ENCODE measurements around the gene RBPJL. TPM values are rescaled to one million over a fixed set of nuclear protein-coding genes. Genes with fewer than 3 reads are reported as not detected.

Gene RBPJL
- total RNA-seq, 1 donor from 2014 or later: not detected

DNA sequence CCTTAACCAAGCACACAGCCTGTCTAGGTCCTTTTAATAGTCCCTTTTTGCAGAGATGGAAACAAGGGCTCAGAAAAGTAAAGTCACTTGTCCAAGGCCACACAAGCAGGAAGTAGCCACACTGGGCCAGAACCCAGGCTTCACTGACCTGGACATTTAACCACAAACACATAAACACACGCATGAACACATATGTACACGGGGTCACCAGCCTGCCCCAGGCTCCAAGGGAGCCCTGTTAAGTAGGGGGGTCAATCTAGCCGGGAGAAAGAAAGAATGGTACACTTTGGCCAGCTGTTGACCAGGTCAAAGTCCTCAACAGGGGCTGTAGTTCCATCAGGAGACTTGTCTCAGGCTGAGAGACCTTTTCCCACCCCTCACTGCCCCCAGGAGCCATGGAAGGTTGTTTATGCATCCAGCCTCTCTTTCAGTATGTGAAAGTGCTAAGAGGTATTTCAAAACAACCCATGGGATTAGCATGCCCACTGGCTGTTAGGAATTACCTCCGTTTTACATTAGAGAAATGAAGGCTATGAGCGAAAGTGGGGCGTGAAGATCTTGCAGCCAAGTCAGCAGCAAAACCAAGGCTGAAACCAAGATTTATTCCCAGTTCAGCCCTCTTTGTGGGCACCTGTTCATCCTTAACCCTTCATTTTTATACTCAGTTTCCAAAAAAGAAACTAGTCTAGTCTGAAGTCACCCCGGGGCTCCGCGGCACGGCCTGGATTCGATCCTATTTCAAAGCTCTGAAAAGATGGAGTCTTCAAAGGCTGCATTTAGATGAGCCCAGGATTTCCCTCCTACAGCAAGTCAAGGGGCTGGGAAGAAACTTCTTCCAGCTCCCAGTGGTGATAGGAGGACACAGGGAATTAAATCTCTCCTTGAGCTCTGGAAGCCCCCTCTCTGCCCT is 31.7 kb downstream of the RBPJL start:
- Mint-ChIP-seq H3K36me3 (ENCODE audit: low read depth) (no peaks in the 10 kb centered on the region), H3K27me3 (peaks cover 8% of the 10 kb centered on the region), H3K27ac (no peak overlapping the region), H3K4me1 (no peaks in the 10 kb centered on the region), H3K4me3 (no peak overlapping the region), H3K9me3 (no peaks in the 10 kb centered on the region)
- intact Hi-C loops (cut with micrococcal nuclease): no loop called here
- ChIA-PET CTCF (no interaction called here), POLR2A (no interaction called here)
- TF ChIP-seq, protein P1, sequence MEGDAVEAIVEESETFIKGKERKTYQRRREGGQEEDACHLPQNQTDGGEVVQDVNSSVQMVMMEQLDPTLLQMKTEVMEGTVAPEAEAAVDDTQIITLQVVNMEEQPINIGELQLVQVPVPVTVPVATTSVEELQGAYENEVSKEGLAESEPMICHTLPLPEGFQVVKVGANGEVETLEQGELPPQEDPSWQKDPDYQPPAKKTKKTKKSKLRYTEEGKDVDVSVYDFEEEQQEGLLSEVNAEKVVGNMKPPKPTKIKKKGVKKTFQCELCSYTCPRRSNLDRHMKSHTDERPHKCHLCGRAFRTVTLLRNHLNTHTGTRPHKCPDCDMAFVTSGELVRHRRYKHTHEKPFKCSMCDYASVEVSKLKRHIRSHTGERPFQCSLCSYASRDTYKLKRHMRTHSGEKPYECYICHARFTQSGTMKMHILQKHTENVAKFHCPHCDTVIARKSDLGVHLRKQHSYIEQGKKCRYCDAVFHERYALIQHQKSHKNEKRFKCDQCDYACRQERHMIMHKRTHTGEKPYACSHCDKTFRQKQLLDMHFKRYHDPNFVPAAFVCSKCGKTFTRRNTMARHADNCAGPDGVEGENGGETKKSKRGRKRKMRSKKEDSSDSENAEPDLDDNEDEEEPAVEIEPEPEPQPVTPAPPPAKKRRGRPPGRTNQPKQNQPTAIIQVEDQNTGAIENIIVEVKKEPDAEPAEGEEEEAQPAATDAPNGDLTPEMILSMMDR (IDR thresholded peaks at IDR 0.05): no peak
- DNase-seq (no peak), ATAC-seq (ENCODE audit: low read depth) (no peak)

DNA sequence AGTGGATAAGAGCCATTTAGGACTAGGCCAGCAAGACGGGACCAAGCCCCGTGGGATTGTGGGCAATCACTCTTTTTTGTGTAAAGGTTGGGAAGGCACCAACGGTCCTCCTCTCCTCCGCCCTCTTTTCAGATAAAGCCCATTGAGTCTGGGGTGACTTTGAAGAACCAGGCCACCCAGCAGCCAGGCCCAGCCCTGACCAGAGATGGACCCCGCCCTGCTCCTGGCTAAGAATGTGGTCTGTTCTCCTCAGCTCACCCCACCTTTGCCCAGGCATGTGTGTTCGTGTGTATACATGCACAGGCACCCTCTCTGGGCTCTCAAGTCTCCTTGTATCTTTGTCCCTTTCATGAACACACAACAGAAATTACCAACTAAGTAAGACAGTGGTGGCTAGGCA is 32.4 kb downstream of the RBPJL start:
- no peak for DNase-seq

DNA sequence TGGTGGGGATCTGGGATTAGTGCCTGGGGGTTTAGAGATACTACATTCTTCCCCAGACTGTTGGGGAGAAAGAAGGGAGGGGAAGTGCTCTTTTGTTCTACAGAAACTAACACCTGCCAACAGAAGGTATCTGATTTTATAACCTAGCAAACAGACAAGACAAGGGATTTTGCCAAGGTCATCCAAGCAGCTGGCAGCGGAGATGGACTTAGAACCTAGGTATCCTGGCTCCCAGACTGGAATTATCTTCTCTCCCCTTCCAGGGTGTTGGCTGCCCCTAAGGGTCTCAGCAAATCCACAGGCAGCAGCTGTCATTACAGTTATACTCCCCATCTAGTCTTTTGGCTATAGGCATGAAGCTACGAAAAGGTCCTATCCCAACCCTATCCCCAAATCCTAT is 33.2 kb downstream of the RBPJL start:
- Mint-ChIP-seq H3K27ac (no peak overlapping the region), H3K4me1 (no peaks in the 10 kb centered on the region), H3K4me3 (no peak overlapping the region), H3K27me3 (peaks cover 12% of the 10 kb centered on the region), H3K9me3 (no peaks in the 10 kb centered on the region), H3K36me3 (ENCODE audit: low read depth) (no peaks in the 10 kb centered on the region)
- ATAC-seq (ENCODE audit: low read depth) (no peak), DNase-seq (no peak)
- intact Hi-C loops (cut with micrococcal nuclease): no loop called here
- ChIA-PET CTCF (no interaction called here), POLR2A (no interaction called here)
- TF ChIP-seq, protein P1 (IDR thresholded peaks at IDR 0.05): no peak

More for the DNA sequence above, 32.4 kb downstream of the RBPJL start:
- TF ChIP-seq, protein P1 (IDR thresholded peaks at IDR 0.05): no peak
- Mint-ChIP-seq H3K27me3 (peaks cover 8% of the 10 kb centered on the region), H3K4me3 (no peak overlapping the region), H3K9me3 (no peaks in the 10 kb centered on the region), H3K27ac (no peak overlapping the region), H3K4me1 (no peaks in the 10 kb centered on the region), H3K36me3 (ENCODE audit: low read depth) (no peaks in the 10 kb centered on the region)
- POLR2A ChIA-PET: no interaction called here
- ATAC-seq (ENCODE audit: low read depth): no peak
- CTCF ChIA-PET: no interaction called here
- intact Hi-C loops (cut with micrococcal nuclease): no loop called here

DNA sequence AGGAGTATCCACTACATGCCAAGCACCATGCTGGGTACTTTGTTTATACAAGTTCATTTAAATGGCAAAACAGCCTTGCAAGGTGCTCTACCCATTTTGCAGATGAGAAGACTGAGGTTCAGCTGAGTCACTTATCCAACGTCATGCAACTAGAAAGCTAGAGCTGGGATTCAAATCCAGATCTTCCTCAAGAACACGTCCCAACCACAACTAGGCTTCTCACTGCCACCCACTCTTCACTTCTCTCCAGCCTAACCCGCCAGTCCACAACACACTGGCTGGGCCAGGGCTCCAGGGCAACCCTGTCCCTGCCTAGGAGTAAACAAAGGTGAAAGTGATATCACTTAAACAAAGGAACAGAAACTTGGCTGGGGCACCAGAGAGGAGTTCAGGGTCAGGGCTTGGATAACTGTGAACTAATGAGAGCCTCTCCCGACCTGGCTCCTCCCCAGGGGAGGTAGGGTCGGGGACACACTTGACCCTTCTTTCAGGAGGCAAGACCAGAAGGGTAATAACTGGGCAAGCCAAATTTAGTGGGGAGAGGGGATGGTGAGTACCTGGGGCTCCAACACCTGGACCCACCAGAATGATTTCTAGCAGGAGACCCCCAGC is 33.7 kb downstream of the RBPJL start:
- TF ChIP-seq, protein P1 (IDR thresholded peaks at IDR 0.05): no peak
- no peaks in the 10 kb centered on the region for H3K36me3 Mint-ChIP-seq (ENCODE audit: low read depth)

DNA sequence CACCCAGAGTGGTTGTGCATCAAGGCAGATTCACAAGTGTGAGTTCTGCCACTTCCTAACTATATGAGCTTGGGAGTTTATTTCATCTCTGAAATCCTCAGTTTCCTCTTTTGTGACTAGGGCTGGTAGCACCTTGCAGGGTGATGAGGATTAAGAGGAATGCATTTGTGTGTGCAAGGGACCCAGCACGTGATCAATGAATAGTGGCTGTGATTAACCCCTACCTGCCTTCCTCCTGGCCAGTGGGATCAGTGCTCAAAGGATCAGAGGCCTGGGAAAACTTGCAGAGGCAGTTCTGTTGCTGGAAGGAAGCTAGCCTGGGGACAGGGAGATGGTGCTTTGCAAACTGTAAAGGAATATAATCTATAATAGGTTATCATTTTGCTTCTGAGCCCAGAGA is 34.3 kb downstream of the RBPJL start:
- H3K4me1 Mint-ChIP-seq: no peaks in the 10 kb centered on the region
- no peak overlapping the region for H3K27ac Mint-ChIP-seq
- no peak overlapping the region for H3K4me3 Mint-ChIP-seq
- peaks cover 14% of the 10 kb centered on the region for H3K27me3 Mint-ChIP-seq
- no peaks in the 10 kb centered on the region for H3K9me3 Mint-ChIP-seq
- H3K36me3 Mint-ChIP-seq (ENCODE audit: low read depth): no peaks in the 10 kb centered on the region
- TF ChIP-seq, protein P1 (IDR thresholded peaks at IDR 0.05): no peak
- intact Hi-C loops (cut with micrococcal nuclease): no loop called here
- DNase-seq (no peak), ATAC-seq (ENCODE audit: low read depth) (no peak)
- ChIA-PET CTCF (no interaction called here), POLR2A (no interaction called here)

More for the DNA sequence above, 33.7 kb downstream of the RBPJL start:
- ChIA-PET POLR2A (no interaction called here), CTCF (no interaction called here)
- no peak for DNase-seq
- peaks cover 14% of the 10 kb centered on the region for H3K27me3 Mint-ChIP-seq
- no peak overlapping the region for H3K4me3 Mint-ChIP-seq
- no peak overlapping the region for H3K27ac Mint-ChIP-seq
- no peak for ATAC-seq (ENCODE audit: low read depth)
- H3K4me1 Mint-ChIP-seq: no peaks in the 10 kb centered on the region
- intact Hi-C loops (cut with micrococcal nuclease): no loop called here
- H3K9me3 Mint-ChIP-seq: no peaks in the 10 kb centered on the region

Data from activated B cell treated with CpG ODN at 0.5 μM for 24 hours (primary cell).